Hindlimb muscle (tissue), 1 donor: ENCODE results near the gene ATXN10. TPM values are rescaled to one million over a fixed set of nuclear protein-coding genes. Genes with fewer than 3 reads are reported as not detected.

ENCODE experiments used
- DNase-seq: peaks from one replicate; pipeline ENCODE4 v3.0.0-alpha.2; 2013
- polyA plus RNA-seq: library from polyadenylated mRNA; unstranded; fragments of 120-200 nt; gene quantifications from one replicate; pipeline ENCODE4 v1.2.1, GENCODE V29; 2013; ENCODE audit not compliant: insufficient read length

Gene ATXN10
- polyA plus RNA-seq, 1 donor, result 174 TPM

DNA sequence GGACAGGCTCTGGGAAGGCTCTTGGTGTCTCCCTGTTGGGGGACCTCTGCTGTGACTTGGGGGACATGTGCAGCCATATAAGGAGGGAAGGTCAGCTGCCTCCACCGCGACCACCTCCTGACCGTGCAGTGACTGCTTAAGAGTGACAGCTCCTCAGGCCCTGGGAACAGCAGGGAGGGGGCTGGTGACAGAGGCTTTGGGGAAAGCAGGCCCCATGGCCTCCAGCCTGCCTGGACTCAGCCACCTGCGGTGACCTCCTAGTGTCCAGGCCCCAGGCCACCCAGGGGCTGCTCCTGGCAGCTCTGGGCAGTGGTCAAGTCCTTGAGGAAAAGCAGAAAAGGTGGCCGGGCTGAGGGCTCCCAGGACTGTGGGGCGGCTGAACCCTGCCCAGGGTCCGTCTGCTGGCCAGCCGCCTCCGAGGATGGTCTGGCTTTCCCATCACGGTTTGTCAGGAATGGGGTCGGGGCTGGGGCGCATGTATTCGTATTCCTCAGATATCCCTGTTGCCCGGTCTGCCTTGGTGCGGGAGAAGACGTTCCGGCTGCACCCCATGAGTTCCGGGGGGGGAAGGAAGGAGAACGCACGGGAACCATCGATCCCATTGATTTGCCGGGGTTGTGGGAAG lies 208.6 kb downstream of the ATXN10 start:
- DNase-seq, result no peak

GRCh38 chr22:45880716-45881523 lies 209.3 kb downstream of the ATXN10 start:
- DNase-seq, result no peak

DNA sequence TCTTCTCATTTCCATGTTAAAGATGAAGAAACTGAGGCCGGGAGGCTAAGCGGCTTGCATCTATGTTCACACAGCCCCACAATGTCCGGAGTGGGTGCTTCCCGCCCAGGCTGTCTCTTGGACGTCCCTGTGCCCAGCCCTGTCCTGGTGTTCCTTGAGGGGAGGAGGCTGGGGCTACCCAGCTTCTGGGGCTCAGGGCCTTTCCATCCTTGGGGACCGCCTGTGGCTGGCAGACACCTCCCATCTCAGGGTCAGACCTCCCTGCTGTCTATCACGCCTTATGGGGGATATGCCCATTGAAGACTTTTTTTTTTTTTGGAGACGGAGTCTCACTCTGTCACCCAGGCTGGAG lies 209.9 kb downstream of the ATXN10 start:
- DNase-seq, result no peak

DNA sequence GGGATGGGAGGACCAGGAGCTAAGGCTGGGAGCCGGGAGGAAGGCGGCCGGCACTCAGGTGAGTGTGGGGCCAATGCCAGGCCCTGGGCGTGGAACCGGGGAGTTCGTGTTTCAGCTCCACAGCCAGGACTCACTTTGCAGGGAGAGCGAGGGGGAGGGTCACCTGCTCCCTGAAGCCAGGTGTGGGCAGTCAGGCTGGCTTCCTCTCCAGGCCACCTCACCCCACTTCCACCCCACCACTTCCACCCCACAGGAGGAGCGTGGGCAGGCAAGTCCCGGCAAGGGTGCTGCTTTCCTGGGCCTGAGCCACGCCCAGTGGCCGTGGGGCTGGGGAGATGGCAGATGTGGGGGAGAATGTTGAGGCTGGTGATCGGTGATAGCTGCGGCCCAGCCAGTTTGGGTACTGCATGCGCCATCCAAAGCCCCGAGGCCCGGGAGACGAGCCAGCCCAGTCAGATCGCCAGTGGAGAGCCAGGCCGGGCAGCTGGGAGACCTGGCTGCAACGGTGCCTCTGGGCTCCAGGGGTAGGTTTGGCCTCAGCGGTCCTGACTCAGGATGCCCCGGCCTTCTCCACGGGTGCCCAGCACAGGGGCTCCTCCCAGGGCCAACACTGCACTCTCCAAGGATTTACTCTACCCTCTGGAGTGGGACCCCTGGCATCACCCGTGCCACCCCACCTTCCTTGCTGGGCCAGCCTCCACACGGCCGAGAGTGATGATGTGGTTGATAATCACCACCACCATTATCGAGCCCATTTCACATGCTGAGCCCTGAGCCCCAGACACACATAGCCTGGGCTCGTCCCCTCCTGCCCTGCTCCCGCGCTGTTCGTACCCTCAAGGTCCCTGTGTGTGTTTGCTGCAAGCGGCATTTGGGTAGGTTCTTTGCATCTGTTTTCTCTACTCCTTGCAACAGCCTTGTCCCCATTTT lies 211.5 kb downstream of the ATXN10 start:
- no peak for DNase-seq

GRCh38 chr22:45883811-45884170 lies 212.2 kb downstream of the ATXN10 start:
- DNase-seq, result no peak

DNA sequence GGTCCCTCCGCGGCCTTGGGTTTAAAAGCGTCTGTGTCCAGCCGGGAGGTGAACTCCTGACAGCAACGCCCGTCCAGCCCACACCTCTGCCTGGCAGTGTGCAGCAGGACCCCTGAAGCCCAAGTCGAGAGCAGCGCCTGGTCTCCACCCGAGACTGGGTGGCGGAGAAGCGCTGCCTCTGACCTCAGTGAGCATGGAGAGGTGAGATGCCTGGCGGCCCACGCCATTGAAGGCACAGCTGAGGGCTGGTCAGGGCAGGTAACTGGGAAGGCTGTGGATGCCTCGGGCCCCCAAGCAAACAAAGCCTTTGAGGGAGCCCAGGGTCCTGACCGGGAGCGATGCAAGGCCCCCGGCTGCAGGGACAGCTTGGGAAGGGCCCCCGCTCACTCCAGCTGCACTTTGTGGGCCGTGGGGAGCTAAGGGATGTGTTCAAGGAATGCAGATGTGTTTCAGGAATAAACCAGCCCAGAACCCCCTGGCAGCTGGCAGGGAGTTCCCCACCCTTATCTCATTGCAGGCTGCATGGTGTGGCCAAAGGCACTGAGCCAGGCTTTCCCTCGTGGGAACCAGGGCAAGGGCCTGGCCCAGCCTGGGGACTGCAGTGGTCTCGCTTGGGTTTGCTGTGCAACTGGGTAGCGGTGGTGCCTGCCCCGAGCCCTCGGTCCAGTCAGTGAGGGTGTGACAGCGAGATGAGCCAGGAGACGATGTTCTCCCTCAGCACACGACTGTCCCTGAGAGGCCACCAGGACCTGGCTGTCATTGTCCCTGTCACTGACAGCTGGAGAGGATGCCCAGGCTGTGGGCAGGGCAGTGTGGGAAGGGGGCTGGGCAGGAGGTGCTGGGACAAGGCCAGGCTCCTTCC lies 212.8 kb downstream of the ATXN10 start:
- DNase-seq, result no peak

DNA sequence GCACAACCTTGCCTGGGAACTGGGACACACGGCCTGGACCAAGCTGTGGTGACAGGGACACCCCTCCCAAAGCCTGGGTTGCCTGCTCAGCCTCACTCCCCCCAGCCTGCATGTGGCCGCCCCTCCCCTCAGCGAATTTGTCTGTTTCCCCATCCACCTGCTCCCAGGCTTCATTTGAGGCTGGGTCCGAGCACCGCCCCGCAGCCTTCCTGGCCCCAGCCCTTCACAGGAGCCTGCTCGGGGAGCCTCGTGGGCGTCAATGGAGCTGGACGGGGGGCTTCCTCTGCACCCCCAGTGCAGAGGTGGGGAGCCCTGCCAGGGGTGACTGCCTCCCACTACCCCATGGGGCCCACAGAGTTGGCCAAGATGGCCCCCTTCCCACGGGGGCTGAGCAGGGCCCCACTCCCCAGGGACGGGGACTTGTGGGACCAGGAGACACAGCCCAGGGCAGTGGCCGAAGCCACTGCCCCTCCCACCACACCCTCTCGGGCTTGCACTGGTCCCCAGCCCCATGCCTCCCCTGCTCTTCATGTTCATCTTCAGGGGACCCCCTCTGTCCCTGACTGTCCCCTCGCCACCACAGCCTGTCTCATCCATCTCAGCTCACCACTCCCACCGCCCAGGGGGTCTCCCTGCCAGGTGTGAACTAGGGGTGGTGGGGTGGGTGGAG lies 213.7 kb downstream of the ATXN10 start:
- no peak for DNase-seq

GRCh38 chr22:45885941-45886395 lies 214.3 kb downstream of the ATXN10 start:
- DNase-seq, result no peak

- DNase-seq, result no peak
These were observed 214.9 kb downstream of the ATXN10 start for GRCh38 chr22:45886540-45886939.

- DNase-seq, result no peak
These were observed 215.8 kb downstream of the ATXN10 start for GRCh38 chr22:45887202-45888131.

GRCh38 chr22:45888221-45889092 lies 216.8 kb downstream of the ATXN10 start:
- DNase-seq, result no peak

DNA sequence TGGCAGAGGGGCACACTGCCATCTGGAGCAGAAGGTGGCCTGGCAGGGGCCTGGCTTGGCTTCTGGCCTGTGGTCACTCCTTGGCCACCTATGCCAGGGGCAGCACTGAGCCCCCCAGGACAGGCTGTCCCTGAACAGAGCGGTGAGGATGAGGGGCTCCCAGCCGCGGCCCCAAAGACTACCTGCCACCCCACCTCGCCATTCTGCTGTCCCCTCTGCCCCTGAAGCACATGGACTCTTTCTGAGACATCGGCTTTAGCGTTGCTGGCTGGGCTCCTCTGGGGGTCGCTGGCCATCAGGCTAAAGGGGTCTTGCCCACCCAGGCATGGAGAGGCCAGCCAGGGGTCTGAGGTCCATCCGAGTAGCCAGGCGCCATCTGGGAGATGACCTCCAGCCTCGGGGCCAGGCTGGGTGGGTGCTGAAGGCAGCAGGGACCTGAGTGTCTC lies 217.5 kb downstream of the ATXN10 start:
- DNase-seq, result no peak

- no peak for DNase-seq
These were observed 218.1 kb downstream of the ATXN10 start for GRCh38 chr22:45889539-45890350.

- DNase-seq, result no peak
These were observed 218.7 kb downstream of the ATXN10 start for GRCh38 chr22:45890351-45890635.

DNA sequence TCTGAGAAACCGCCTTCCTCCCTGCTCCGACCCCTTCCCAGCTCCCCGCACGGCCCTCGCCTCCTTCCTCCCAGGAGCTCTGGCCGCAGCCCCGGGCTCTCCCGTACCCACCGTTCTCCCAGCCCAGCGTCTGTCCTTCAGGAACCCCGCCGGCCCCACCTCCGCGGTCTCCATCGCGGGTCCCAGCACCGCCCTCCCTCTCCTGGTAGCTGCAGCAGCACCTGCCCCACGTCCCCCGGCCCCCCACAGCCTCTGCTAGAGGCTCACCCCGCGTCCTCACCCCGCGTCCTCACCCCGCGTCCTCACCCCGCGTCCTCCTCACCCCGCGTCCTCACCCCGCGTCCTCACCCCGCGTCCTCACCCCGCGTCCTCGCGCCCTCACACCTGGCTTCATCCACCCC lies 219.4 kb downstream of the ATXN10 start:
- DNase-seq, result no peak

GRCh38 chr22:45891471-45891995 lies 219.9 kb downstream of the ATXN10 start:
- no peak for DNase-seq

- no peak for DNase-seq
These were observed 220.5 kb downstream of the ATXN10 start for GRCh38 chr22:45891996-45892621.
